IMR-90 (cell line): ENCODE measurements around the gene CYS1.

Source experiments
- BHLHE40 ChIP-seq: fragments of 150-350 bp; IDR thresholded peaks from 2 replicates; pipeline ENCODE4 v1.6.1; 2016; ENCODE audit warnings: mild to moderate bottlenecking, low read depth, low read length
- CTCF ChIP-seq: conservative IDR thresholded peaks from 2 replicates; pipeline ENCODE4 v1.5.1; 2012; ENCODE audit warnings: mild to moderate bottlenecking, low read depth, low read length, improper control_type of control experiment
- FOS ChIP-seq: fragments of 150-350 bp; IDR thresholded peaks from 2 replicates; pipeline ENCODE4 v1.6.1; 2016; ENCODE audit warnings: low read depth, low read length
- NFE2L2 ChIP-seq: fragments of 150-350 bp; IDR thresholded peaks from 2 replicates; pipeline ENCODE4 v1.6.1; 2016; ENCODE audit warnings: low read depth, mild to moderate bottlenecking, low read length
- RFX5 ChIP-seq: IDR thresholded peaks from 2 replicates; pipeline ENCODE4 v1.8.0; 2012; ENCODE audit warnings: low read depth, mild to moderate bottlenecking, low read length, moderate library complexity
- SMC3 ChIP-seq: fragments of 150-350 bp; IDR thresholded peaks from 2 replicates; pipeline ENCODE4 v1.6.1; 2016; ENCODE audit warnings: low read depth, mild to moderate bottlenecking, antibody characterized with exemption, low read length, moderate library complexity

- TF ChIP-seq FOS (no peak), SMC3 (no peak), CTCF (no peak), NFE2L2 (no peak), RFX5 (no peak), BHLHE40 (no peak)
Observed at GRCh38 chr2:10017313-10017941, 62.8 kb downstream of the CYS1 start.
